Naive thymus-derived CD4-positive, alpha-beta T cell (primary cell): ENCODE measurements around the gene TMX2. TPM values are rescaled to one million over a fixed set of nuclear protein-coding genes. Genes with fewer than 3 reads are reported as not detected.

Experiments used
- ATAC-seq: fragments of 150-1000 bp; cut with Tn5 transposase; 2 replicates; pipeline ENCODE4 v1.10.0; 2021; ENCODE audit warnings: mild to moderate bottlenecking, moderate library complexity
- CTCF ChIA-PET: fragments of 350-600 bp; sonication (Branson Sonifier 250); formaldehyde crosslinking; loops from one replicate; lab custom pipeline; 2021; ENCODE audit warnings: antibody characterized with exemption; lab: Charles Lee
- POLR2A ChIA-PET: fragments of 350-600 bp; sonication (Branson Sonifier 250); formaldehyde crosslinking; loops from one replicate; lab custom pipeline; 2021; ENCODE audit warnings: antibody characterized with exemption, inconsistent platforms; lab: Charles Lee
- DNase-seq, 9 donors: peaks; one replicate each; pipeline versions ENCODE4 v3.0.0 to v3.0.0-alpha.2; 2020 to 2022; ENCODE audit warnings: mixed read lengths in 1 of 9
- H3K27ac ChIP-seq: one replicate; pipeline ENCODE4 v1.7.0; 2013; ENCODE audit warnings: mild to moderate bottlenecking, low read depth, low read length, moderate library complexity
- H3K27me3 ChIP-seq, 2 donors: one replicate each; pipeline ENCODE4 v1.7.0; 2013; ENCODE audit warnings: low read length in 2 of 2, mild to moderate bottlenecking in 2 of 2, moderate library complexity in 2 of 2; ENCODE audit not compliant: control insufficient read depth in 2 of 2, insufficient read depth in 2 of 2
- H3K36me3 ChIP-seq, 3 experiments: 1 replicate in 2 of 3; 2 replicates in 1 of 3; pipeline ENCODE4 v1.7.0; 2013; ENCODE audit warnings: low read length in 3 of 3, mild to moderate bottlenecking in 3 of 3, moderate library complexity in 1 of 3; ENCODE audit not compliant: insufficient read depth in 3 of 3, control insufficient read depth in 2 of 3
- H3K4me1 ChIP-seq, 2 donors: one replicate each; pipeline ENCODE4 v1.7.0; 2013; ENCODE audit warnings: low read length in 2 of 2, mild to moderate bottlenecking in 2 of 2, moderate library complexity in 1 of 2; ENCODE audit not compliant: control insufficient read depth in 2 of 2, insufficient read depth in 2 of 2
- H3K4me3 ChIP-seq: 2 replicates; pipeline ENCODE4 v1.7.0; 2013; ENCODE audit warnings: mild to moderate bottlenecking, low read length
- H3K9me3 ChIP-seq, 3 experiments: 1 replicate in 2 of 3; 2 replicates in 1 of 3; pipeline ENCODE4 v1.7.0; 2013; ENCODE audit warnings: low read length in 3 of 3; ENCODE audit not compliant: control insufficient read depth in 2 of 3
- H3K27ac Mint-ChIP-seq, 9 donors: one replicate each; pipeline ENCODE4 v1.8.0; 2020 to 2022; ENCODE audit warnings: mixed read lengths in 9 of 9, mild to moderate bottlenecking in 8 of 9, moderate library complexity in 5 of 9, inconsistent platforms in 2 of 9
- H3K27me3 Mint-ChIP-seq, 5 donors: one replicate each; pipeline ENCODE4 v1.8.0; 2021 to 2022; ENCODE audit warnings: mixed read lengths in 5 of 5, mild to moderate bottlenecking in 1 of 5
- H3K36me3 Mint-ChIP-seq, 5 donors: one replicate each; pipeline ENCODE4 v1.8.0; 2020 to 2022; ENCODE audit warnings: mixed read lengths in 5 of 5, mild to moderate bottlenecking in 3 of 5, inconsistent platforms in 1 of 5
- H3K4me1 Mint-ChIP-seq, 7 donors: one replicate each; pipeline ENCODE4 v1.8.0; 2020 to 2022; ENCODE audit warnings: mixed read lengths in 7 of 7, mild to moderate bottlenecking in 3 of 7, inconsistent platforms in 1 of 7
- H3K4me3 Mint-ChIP-seq, 10 donors: one replicate each; pipeline ENCODE4 v1.8.0; 2020 to 2022; ENCODE audit warnings: mild to moderate bottlenecking in 10 of 10, mixed read lengths in 10 of 10, moderate library complexity in 6 of 10, inconsistent platforms in 2 of 10
- H3K9me3 Mint-ChIP-seq, 11 donors: one replicate each; pipeline ENCODE4 v1.8.0; 2020 to 2022; ENCODE audit warnings: mixed read lengths in 11 of 11, mild to moderate bottlenecking in 4 of 11, inconsistent platforms in 1 of 11, moderate library complexity in 1 of 11
- intact Hi-C, 2 donors: fragments of 100-400 bp; cut with micrococcal nuclease; formaldehyde crosslinking; loops; one replicate each; pipeline ENCODE4 v1.15.1; 2023
- polyA plus RNA-seq, 2 donors: library from polyadenylated mRNA; unstranded; fragments of 300-500 nt; fragmentation: Illumina TruSeq; gene quantifications; one replicate each; pipeline ENCODE4 v1.2.3, GENCODE V29; 2021
- total RNA-seq, 6 experiments: library from RNA in 5 of 6; stranded (reverse) in 5 of 6; gene quantifications; 1 replicate in 5 of 6; 2 replicates in 1 of 6; pipeline ENCODE4 v1.2.3 and lab custom pipeline; 2021 to 2026

The TMX2 gene
- total and polyA plus RNA-seq, 7 experiments from 2014 or later, result 43.0 to 91.2 (median 66.9) TPM

DNA sequence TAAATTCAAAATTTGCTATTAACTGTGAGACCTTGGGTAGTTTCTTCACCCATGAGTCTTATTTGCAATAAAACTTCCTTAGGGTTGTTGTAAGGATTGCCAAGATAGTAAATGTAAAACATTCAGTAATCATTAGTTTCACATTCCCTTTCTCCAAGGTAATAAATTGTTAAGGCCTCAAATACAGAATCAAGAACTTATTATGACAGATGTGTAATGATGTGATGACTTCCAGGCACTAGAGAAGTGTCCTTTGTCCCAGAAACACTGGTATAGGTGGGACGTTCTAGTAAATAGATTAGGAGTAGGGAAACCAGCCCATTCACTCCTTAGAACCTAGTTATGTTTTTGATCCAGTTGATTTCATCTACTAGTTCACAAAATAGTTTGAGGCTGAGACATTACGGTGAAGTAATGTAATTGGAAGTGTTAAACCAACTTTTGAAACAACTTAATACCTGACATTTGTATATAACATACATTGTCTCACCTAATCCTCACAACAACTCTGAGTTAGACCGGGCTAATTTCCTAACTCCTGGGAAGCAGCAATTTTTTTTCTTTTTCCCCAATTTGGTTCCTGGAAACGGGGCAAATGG, 74.7 kb downstream of the TMX2 start:
- H3K4me3 Mint-ChIP-seq, result no peak overlapping the region
- POLR2A ChIA-PET, result no interaction called here
- Histone ChIP-seq H3K27ac (no peak overlapping the region), H3K4me3 (no peak overlapping the region), H3K27me3 (no peaks in the 10 kb centered on the region), H3K36me3 (no peaks in the 10 kb centered on the region), H3K4me1 (peaks cover 9 to 15% of the 10 kb centered on the region in 2 donors), H3K9me3 (no peaks in the 10 kb centered on the region)
- H3K27ac Mint-ChIP-seq, result peak overlapping the region in 1 of 9 donors; percentile 68
- no peak for ATAC-seq
- H3K36me3 Mint-ChIP-seq, result peaks cover 0 to 9% (median 0%) of the 10 kb centered on the region in 5 donors
- CTCF ChIA-PET, result interaction anchor here (0.9 kb wide), 2 partner anchors 14 to 26 kb away, joined by 3 to 9 read pairs; no protein-coding TSS in a partner anchor
- intact Hi-C loops, result no loop called here
- H3K9me3 Mint-ChIP-seq, result no peaks in the 10 kb centered on the region
- H3K27me3 Mint-ChIP-seq, result no peaks in the 10 kb centered on the region
- H3K4me1 Mint-ChIP-seq, result peaks cover 15 to 23% (median 20%) of the 10 kb centered on the region in 7 donors
- DNase-seq, result no peak

DNA sequence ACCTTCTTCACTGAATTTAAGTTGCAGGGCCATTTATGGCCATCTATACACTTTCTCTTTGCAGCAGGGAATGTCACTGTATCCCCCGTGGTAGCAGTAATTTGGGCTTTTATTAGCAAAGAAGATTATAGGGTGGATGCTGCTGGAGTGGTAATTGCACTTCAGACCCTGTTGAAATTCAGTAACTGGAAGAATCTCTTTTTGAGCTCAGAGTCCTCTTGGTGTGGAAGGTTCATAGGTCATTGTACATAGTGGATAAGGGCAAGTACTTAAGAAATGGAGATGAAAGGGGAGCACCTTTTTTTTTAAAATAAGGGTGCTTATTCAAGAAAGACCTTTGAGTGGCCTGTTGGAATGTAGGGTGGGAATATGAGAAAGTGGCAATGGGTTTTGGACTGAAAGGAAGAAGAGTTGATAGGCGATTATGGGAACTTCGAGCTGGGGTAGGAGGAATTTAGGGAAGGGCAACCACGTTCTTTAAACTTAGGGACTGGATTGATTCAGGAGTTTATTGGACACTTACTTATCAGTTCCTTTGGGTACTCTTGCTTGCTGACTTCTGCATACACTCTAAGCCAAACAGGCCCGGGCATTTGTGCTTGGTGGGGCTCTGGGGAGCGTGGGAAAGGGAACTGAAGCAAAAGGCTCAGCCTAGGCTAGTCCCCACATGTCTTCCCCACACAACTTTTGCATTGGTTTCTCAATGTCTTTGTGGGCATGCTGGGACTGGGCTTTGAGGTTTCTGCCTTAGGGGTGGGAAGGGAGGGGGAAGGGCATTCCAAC, 75.7 kb downstream of the TMX2 start:
- H3K36me3 ChIP-seq, result no peaks in the 10 kb centered on the region
- Mint-ChIP-seq H3K27ac (no peak overlapping the region), H3K27me3 (peaks cover 0 to 2% (median 0%) of the 10 kb centered on the region in 5 donors), H3K4me3 (no peak overlapping the region), H3K9me3 (no peaks in the 10 kb centered on the region), H3K36me3 (peaks cover 0 to 11% (median 0%) of the 10 kb centered on the region in 5 donors), H3K4me1 (peaks cover 24 to 32% (median 29%) of the 10 kb centered on the region in 7 donors)
- H3K27me3 ChIP-seq, result no peaks in the 10 kb centered on the region
- CTCF ChIA-PET, result interaction anchor here (0.9 to 1.1 kb wide), 2 partner anchors 27 to 29 kb away, joined by 3 to 4 read pairs; no protein-coding TSS in a partner anchor
- intact Hi-C loops, result no loop called here
- peaks cover 17 to 20% of the 10 kb centered on the region in 2 donors for H3K4me1 ChIP-seq
- no peak overlapping the region for H3K27ac ChIP-seq
- ATAC-seq (no peak), DNase-seq (no peak)
- POLR2A ChIA-PET, result no interaction called here
- no peaks in the 10 kb centered on the region for H3K9me3 ChIP-seq
- H3K4me3 ChIP-seq, result no peak overlapping the region

DNA sequence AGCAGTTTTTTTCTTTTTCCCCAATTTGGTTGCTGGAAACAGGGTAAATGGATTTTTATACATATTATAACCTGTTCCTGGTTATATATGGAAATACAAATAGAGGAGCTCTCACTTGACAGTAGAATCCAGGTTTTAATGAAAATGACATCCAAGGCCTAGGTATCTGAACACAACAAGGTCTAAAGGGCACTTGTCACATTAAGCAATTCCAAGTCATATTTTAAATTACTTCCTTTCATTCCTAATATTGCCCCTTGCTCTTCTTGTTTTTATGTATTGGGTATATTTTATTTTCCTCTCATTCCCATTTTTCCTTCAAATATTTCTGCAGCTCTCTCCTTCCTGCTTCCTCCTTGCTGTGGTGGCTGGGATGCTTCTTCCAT, 76.3 kb downstream of the TMX2 start:
- Histone ChIP-seq H3K27ac (no peak overlapping the region), H3K4me1 (peaks cover 21 to 26% of the 10 kb centered on the region in 2 donors), H3K4me3 (no peak overlapping the region), H3K9me3 (no peaks in the 10 kb centered on the region), H3K27me3 (no peaks in the 10 kb centered on the region), H3K36me3 (no peaks in the 10 kb centered on the region)
- CTCF ChIA-PET, result interaction anchor here (1.1 kb wide), 1 partner anchor 30 kb away, joined by 4 read pairs; no protein-coding TSS in a partner anchor
- POLR2A ChIA-PET, result interaction anchor here (1.0 kb wide), 1 partner anchor 47 kb away, joined by 3 read pairs; no protein-coding TSS in a partner anchor
- DNase-seq (no peak), ATAC-seq (no peak)
- Mint-ChIP-seq H3K4me1 (peaks cover 30 to 38% (median 35%) of the 10 kb centered on the region in 7 donors), H3K27me3 (peaks cover 0 to 2% (median 0%) of the 10 kb centered on the region in 5 donors), H3K9me3 (no peaks in the 10 kb centered on the region), H3K36me3 (peaks cover 0 to 13% (median 0%) of the 10 kb centered on the region in 5 donors), H3K27ac (peak overlapping the region in 2 of 9 donors; percentile 12 to 13), H3K4me3 (no peak overlapping the region)
- intact Hi-C loops, result no loop called here

Other genes starting within 250 kb of the TMX2 start
- gene SLC43A1, start 196.9 kb upstream of the TMX2 start, total RNA-seq, result 10 to 100 TPM; 10.1 to 19.2 (median 16.3) TPM
- gene SLC43A1, start 196.9 kb upstream of the TMX2 start, polyA plus RNA-seq, result 10 to 100 TPM; 12.7 to 15.4 TPM
- gene TIMM10, start 181.8 kb upstream of the TMX2 start, total RNA-seq, result 10 to 100 TPM; 23.7 to 52.8 (median 34.7) TPM
- 10 to 100 TPM; 76.5 to 79.4 TPM for gene TIMM10, start 181.8 kb upstream of the TMX2 start, polyA plus RNA-seq
- gene SMTNL1, start 175.0 kb upstream of the TMX2 start, total RNA-seq, result not detected
- gene SMTNL1, start 175.0 kb upstream of the TMX2 start, polyA plus RNA-seq, result under 1 TPM; 0.28 to 0.44 TPM
- 100 to 1,000 TPM in 1 of 5 experiments, 10 to 100 TPM in 4; 51.1 to 326 (median 64.2) TPM for gene UBE2L6, start 144.9 kb upstream of the TMX2 start, total RNA-seq
- 100 to 1,000 TPM; 236 to 238 TPM for gene UBE2L6, start 144.9 kb upstream of the TMX2 start, polyA plus RNA-seq
- 1 to 10 TPM in 1 of 5 experiments, under 1 TPM in 2, not detected in 2; 0.21 to 3.7 (median 0.97) TPM for gene SERPING1, start 114.9 kb upstream of the TMX2 start, total RNA-seq
- gene SERPING1, start 114.9 kb upstream of the TMX2 start, polyA plus RNA-seq, result not detected
- gene YPEL4, start 62.7 kb upstream of the TMX2 start, total RNA-seq, result 10 to 100 TPM in 2 of 5 experiments, 1 to 10 TPM in 2, under 1 TPM in 1; 0.70 to 13.4 (median 4.3) TPM
- gene YPEL4, start 62.7 kb upstream of the TMX2 start, polyA plus RNA-seq, result under 1 TPM; 0.15 to 0.18 TPM
- 10 to 100 TPM; 12.8 to 18.5 (median 14.7) TPM for gene CLP1, start 54.8 kb upstream of the TMX2 start, total RNA-seq
- gene CLP1, start 54.8 kb upstream of the TMX2 start, polyA plus RNA-seq, result 10 to 100 TPM; 10.1 to 10.3 TPM
- 10 to 100 TPM; 51.4 to 82.2 (median 59.1) TPM for gene ZDHHC5, start 44.5 kb upstream of the TMX2 start, total RNA-seq
- gene ZDHHC5, start 44.5 kb upstream of the TMX2 start, polyA plus RNA-seq, result 10 to 100 TPM; 26.9 to 44.5 TPM
- 10 to 100 TPM; 10.2 to 15.6 (median 12.4) TPM for gene MED19, start 378 bp upstream of the TMX2 start, total RNA-seq
- gene MED19, start 378 bp upstream of the TMX2 start, polyA plus RNA-seq, result 10 to 100 TPM; 12.4 to 13.8 TPM
- gene SELENOH, start 28.9 kb downstream of the TMX2 start, total RNA-seq, result 100 to 1,000 TPM in 3 of 5 experiments, 10 to 100 TPM in 2; 93.6 to 193 (median 124) TPM
- 100 to 1,000 TPM; 339 to 382 TPM for gene SELENOH, start 28.9 kb downstream of the TMX2 start, polyA plus RNA-seq
- gene BTBD18, start 39.2 kb downstream of the TMX2 start, total RNA-seq, result not detected
- gene BTBD18, start 39.2 kb downstream of the TMX2 start, polyA plus RNA-seq, result under 1 TPM; 0.56 to 0.95 TPM
- gene CTNND1, start 49.2 kb downstream of the TMX2 start, total RNA-seq, result 10 to 100 TPM in 4 of 5 experiments, 1 to 10 TPM in 1; 9.3 to 32.0 (median 13.7) TPM
- gene CTNND1, start 49.2 kb downstream of the TMX2 start, polyA plus RNA-seq, result 1 to 10 TPM in 1 of 2 donors, under 1 TPM in 1; 0.80 to 2.0 TPM